Measurements from ENCODE around the gene GPBP1L1.

The GPBP1L1 gene

GRCh38 chr1:45619149-45619921 lies 67.0 kb downstream of the GPBP1L1 start:
- DNase-seq (ENCODE audit: low spot score), result no peak
- TF ChIP-seq CTCF (IDR thresholded peaks at IDR 0.05; ENCODE audit: extremely low read depth, missing control alignments), result no peak

- no peak for TF ChIP-seq CTCF (IDR thresholded peaks at IDR 0.05; ENCODE audit: extremely low read depth, missing control alignments)
Measured at GRCh38 chr1:45617618-45618017, 68.7 kb downstream of the GPBP1L1 start.

GRCh38 chr1:45615885-45616284 lies 70.4 kb downstream of the GPBP1L1 start:
- DNase-seq (ENCODE audit: low spot score), result no peak
- TF ChIP-seq CTCF (IDR thresholded peaks at IDR 0.05; ENCODE audit: extremely low read depth, missing control alignments), result no peak

More at GRCh38 chr1:45617618-45618017, 68.7 kb downstream of the GPBP1L1 start:
- DNase-seq (ENCODE audit: low spot score), result no peak

GRCh38 chr1:45612941-45613579 lies 73.3 kb downstream of the GPBP1L1 start:
- no peak for DNase-seq (ENCODE audit: low spot score)

GRCh38 chr1:45610589-45611226 lies 75.6 kb downstream of the GPBP1L1 start:
- no peak for TF ChIP-seq CTCF (IDR thresholded peaks at IDR 0.05; ENCODE audit: extremely low read depth, missing control alignments)
- DNase-seq (ENCODE audit: low spot score), result no peak

More at GRCh38 chr1:45612941-45613579, 73.3 kb downstream of the GPBP1L1 start:
- TF ChIP-seq CTCF (IDR thresholded peaks at IDR 0.05; ENCODE audit: extremely low read depth, missing control alignments), result no peak

- TF ChIP-seq CTCF (IDR thresholded peaks at IDR 0.05; ENCODE audit: extremely low read depth, missing control alignments), result no peak
- no peak for DNase-seq (ENCODE audit: low spot score)
Measured at GRCh38 chr1:45608175-45609156, 77.9 kb downstream of the GPBP1L1 start.
